H9 (cell line): Measurements from ENCODE around the gene RXRB. TPM values are rescaled to one million over a fixed set of nuclear protein-coding genes. Genes with fewer than 3 reads are reported as not detected.

ENCODE experiments used
- DNase-seq: peaks from one replicate; pipeline ENCODE4 v3.0.0-alpha.2; 2017
- H2AFZ ChIP-seq: one replicate; pipeline ENCODE4 v1.6.1; 2013; ENCODE audit warnings: mild to moderate bottlenecking, low read length, control low read depth, moderate library complexity
- H2AK5ac ChIP-seq: 2 replicates; pipeline ENCODE4 v1.6.1; 2013; ENCODE audit warnings: low read length, control low read depth, mixed read lengths; ENCODE audit not compliant: insufficient read length
- H2BK120ac ChIP-seq: one replicate; pipeline ENCODE4 v1.6.1; 2013; ENCODE audit warnings: low read depth, mild to moderate bottlenecking, low read length, control low read depth, inconsistent platforms; ENCODE audit not compliant: poor library complexity, severe bottlenecking
- H2BK12ac ChIP-seq: 2 replicates; pipeline ENCODE4 v1.6.1; 2013; ENCODE audit warnings: low read length, control low read depth, mixed read lengths, low read depth; ENCODE audit not compliant: insufficient read length
- H2BK15ac ChIP-seq: 2 replicates; pipeline ENCODE4 v1.6.1; 2013; ENCODE audit warnings: low read depth, low read length, control low read depth
- H2BK20ac ChIP-seq: one replicate; pipeline ENCODE4 v1.6.1; 2013; ENCODE audit warnings: low read depth, mild to moderate bottlenecking, low read length, control low read depth, inconsistent platforms; ENCODE audit not compliant: poor library complexity, severe bottlenecking
- H2BK5ac ChIP-seq: 2 replicates; pipeline ENCODE4 v1.6.1; 2013; ENCODE audit warnings: low read length, control low read depth, mixed read lengths; ENCODE audit not compliant: insufficient read length
- H3K14ac ChIP-seq: 2 replicates; pipeline ENCODE4 v1.6.1; 2013; ENCODE audit warnings: low read length, control low read depth; ENCODE audit not compliant: insufficient read depth
- H3K18ac ChIP-seq: 2 replicates; pipeline ENCODE4 v1.6.1; 2013; ENCODE audit warnings: low read depth, mild to moderate bottlenecking, mixed read lengths, low read length, control low read depth; ENCODE audit not compliant: insufficient read length
- H3K23ac ChIP-seq: 2 replicates; pipeline ENCODE4 v1.6.1; 2013; ENCODE audit warnings: low read length, control low read depth, mixed read lengths, low read depth; ENCODE audit not compliant: insufficient read length
- H3K23me2 ChIP-seq: 2 replicates; pipeline ENCODE4 v1.6.1; 2013; ENCODE audit warnings: low read depth, mild to moderate bottlenecking, mixed read lengths, low read length, control low read depth; ENCODE audit not compliant: insufficient read length, poor library complexity, severe bottlenecking
- H3K27ac ChIP-seq: 2 replicates; pipeline ENCODE4 v1.5.1; 2013; ENCODE audit warnings: low read length, control low read depth, mixed read lengths, low read depth; ENCODE audit not compliant: insufficient read length
- H3K27me3 ChIP-seq: 2 replicates; pipeline ENCODE4 v1.6.1; 2013; ENCODE audit warnings: low read length, control low read depth, inconsistent platforms; ENCODE audit not compliant: insufficient read depth
- H3K4ac ChIP-seq: 2 replicates; pipeline ENCODE4 v1.6.1; 2013; ENCODE audit warnings: low read depth, mild to moderate bottlenecking, control low read depth, inconsistent platforms, low read length, moderate library complexity
- H3K4me1 ChIP-seq: 2 replicates; pipeline ENCODE4 v1.6.1; 2013; ENCODE audit warnings: low read length, control low read depth, inconsistent platforms; ENCODE audit not compliant: insufficient read depth
- H3K4me2 ChIP-seq: 2 replicates; pipeline ENCODE4 v1.6.1; 2013; ENCODE audit warnings: low read length, control low read depth, mixed read lengths; ENCODE audit not compliant: insufficient read length, insufficient read depth
- H3K56ac ChIP-seq: 2 replicates; pipeline ENCODE4 v1.6.1; 2013; ENCODE audit warnings: low read depth, mild to moderate bottlenecking, mixed read lengths, low read length, control low read depth; ENCODE audit not compliant: insufficient read length
- H3K79me1 ChIP-seq: 2 replicates; pipeline ENCODE4 v1.6.1; 2013; ENCODE audit warnings: low read depth, mild to moderate bottlenecking, moderate library complexity, low read length, control low read depth, inconsistent platforms; ENCODE audit not compliant: insufficient read depth, poor library complexity, severe bottlenecking
- H3K79me2 ChIP-seq: 2 replicates; pipeline ENCODE4 v1.6.1; 2013; ENCODE audit warnings: low read length, control low read depth, inconsistent platforms; ENCODE audit not compliant: insufficient read depth
- H3K9ac ChIP-seq: 2 replicates; pipeline ENCODE4 v1.6.1; 2013; ENCODE audit warnings: low read length, control low read depth, mixed read lengths; ENCODE audit not compliant: insufficient read length; ENCODE audit errors: extremely low read depth
- H3K9me3 ChIP-seq: one replicate; pipeline ENCODE4 v1.6.1; 2013; ENCODE audit warnings: low read depth, low read length, inconsistent platforms; ENCODE audit not compliant: control insufficient read depth
- H3T11ph ChIP-seq: one replicate; pipeline ENCODE4 v1.6.1; 2013; ENCODE audit warnings: mild to moderate bottlenecking, low read length, control low read depth, inconsistent platforms
- H4K20me1 ChIP-seq: one replicate; pipeline ENCODE4 v1.6.1; 2013; ENCODE audit not compliant: control insufficient read depth, insufficient read length, insufficient read depth
- H4K5ac ChIP-seq: 2 replicates; pipeline ENCODE4 v1.6.1; 2013; ENCODE audit warnings: low read depth, mild to moderate bottlenecking, mixed read lengths, low read length, control low read depth; ENCODE audit not compliant: insufficient read length
- H4K8ac ChIP-seq: replicated peaks from 2 replicates; pipeline ENCODE4 v1.6.1; 2013; ENCODE audit warnings: low read length, control low read depth, mixed read lengths, low read depth; ENCODE audit not compliant: insufficient read length
- H4K91ac ChIP-seq: 2 replicates; pipeline ENCODE4 v1.6.1; 2013; ENCODE audit warnings: low read depth, mild to moderate bottlenecking, moderate library complexity, mixed read lengths, low read length, control low read depth; ENCODE audit not compliant: insufficient read length
- H3K27ac Mint-ChIP-seq, 3 experiments: 2 replicates in 2 of 3; 3 replicates in 1 of 3; pipeline ENCODE4 v1.8.0; 2020 to 2021; ENCODE audit warnings: mixed read lengths in 3 of 3, mild to moderate bottlenecking in 1 of 3, moderate library complexity in 1 of 3
- H3K27me3 Mint-ChIP-seq: 2 replicates; pipeline ENCODE4 v1.8.0; 2021; ENCODE audit warnings: low read depth, mild to moderate bottlenecking, moderate library complexity, mixed read lengths
- H3K36me3 Mint-ChIP-seq, 3 experiments: 2 replicates in 2 of 3; 3 replicates in 1 of 3; pipeline ENCODE4 v1.8.0; 2020 to 2021; ENCODE audit warnings: low read depth in 3 of 3, mixed read lengths in 3 of 3; ENCODE audit not compliant: insufficient read depth in 1 of 3
- H3K4me1 Mint-ChIP-seq, 2 experiments: 2 replicates each; pipeline ENCODE4 v1.8.0; 2020; ENCODE audit warnings: mixed read lengths in 2 of 2
- H3K4me3 Mint-ChIP-seq, 2 experiments: 2 replicates in 1 of 2; 3 replicates in 1 of 2; pipeline ENCODE4 v1.8.0; 2020 to 2021; ENCODE audit warnings: mild to moderate bottlenecking in 2 of 2, mixed read lengths in 2 of 2, moderate library complexity in 1 of 2
- H3K9me3 Mint-ChIP-seq, 2 experiments: 2 replicates in 1 of 2; 3 replicates in 1 of 2; pipeline ENCODE4 v1.8.0; 2020; ENCODE audit warnings: mild to moderate bottlenecking in 2 of 2, mixed read lengths in 2 of 2, moderate library complexity in 1 of 2
- CTCF ChIP-seq: fragments of 200-600 bp; sonication (generic); conservative IDR thresholded peaks from 3 replicates; pipeline ENCODE4 v1.8.0; 2021; ENCODE audit warnings: antibody characterized with exemption, mild to moderate bottlenecking
- WGBS: extraction: QIAGEN DNeasy Blood & Tissue Kit; methylation state at CpG from one replicate; pipeline ENCODE4 v1.1.7; 2013; ENCODE audit warnings: missing lambda C conversion rate, low lambda C conversion rate, mixed read lengths; ENCODE audit not compliant: insufficient read length; ENCODE audit errors: extremely low coverage; 5-methylcytosine and 5-hydroxymethylcytosine counted together
- total RNA-seq: library from RNA; stranded (reverse); gene quantifications from 2 replicates; pipeline ENCODE4 v1.2.1, GENCODE V29; 2021

The RXRB gene
- total RNA-seq, 1 experiment from 2014 or later, result 14.8 TPM

GRCh38 chr6:33198159-33198852 lies 2.2 kb downstream of the RXRB start:
- no peak for DNase-seq
- Histone ChIP-seq H3K9me3 (no peaks in the 10 kb centered on the region), H4K8ac (no peak overlapping the region), H3K4me1 (peaks cover 9% of the 10 kb centered on the region; the same call in 1 of the 2 replicates), H4K20me1 (no peaks in the 10 kb centered on the region), H3K4ac (no peak overlapping the region), H3K14ac (no peak overlapping the region), H4K91ac (no peak overlapping the region), H2BK15ac (no peak overlapping the region), H3K27me3 (no peaks in the 10 kb centered on the region), H2BK120ac (no peak overlapping the region), H2BK20ac (no peak overlapping the region), H2AK5ac (no peak overlapping the region), H3K79me2 (peaks cover 4% of the 10 kb centered on the region; the same call in 1 of the 2 replicates), H2AFZ (no peak overlapping the region), H3K27ac (no peak overlapping the region), H3K23me2 (peaks cover 8% of the 10 kb centered on the region), H3K9ac (no peak overlapping the region), H3K18ac (no peak overlapping the region), H3K56ac (no peak overlapping the region), H3T11ph (no peak overlapping the region), H3K4me2 (no peak overlapping the region), H2BK5ac (no peak overlapping the region), H3K79me1 (no peaks in the 10 kb centered on the region), H2BK12ac (no peak overlapping the region), H4K5ac (no peak overlapping the region), H3K23ac (no peak overlapping the region)
- Mint-ChIP-seq H3K36me3 (peaks cover 34 to 56% (median 44%) of the 10 kb centered on the region in 3 experiments), H3K4me3 (peak overlapping the region; percentile 96 to 99; a peak in 4 of 5 replicates), H3K27ac (peak overlapping the region in 2 of 3 experiments; percentile 17 to 48; a peak in 2 of 7 replicates), H3K27me3 (peaks cover 2% of the 10 kb centered on the region; the same call in 1 of the 2 replicates), H3K4me1 (peaks cover 30 to 37% of the 10 kb centered on the region in 2 experiments), H3K9me3 (no peaks in the 10 kb centered on the region; a peak in 1 of 5 replicates)
- TF ChIP-seq CTCF, result no peak
- WGBS, result no CpG with 5 or more reads among the region's 6 CpGs
